Globus pallidus (tissue), 1 donor: ENCODE measurements around the gene ZEB2.

ENCODE experiments used
- DNase-seq: peaks from one replicate; pipeline ENCODE4 v3.0.0-alpha.2; 2015; ENCODE audit warnings: low spot score

The ZEB2 gene

DNA sequence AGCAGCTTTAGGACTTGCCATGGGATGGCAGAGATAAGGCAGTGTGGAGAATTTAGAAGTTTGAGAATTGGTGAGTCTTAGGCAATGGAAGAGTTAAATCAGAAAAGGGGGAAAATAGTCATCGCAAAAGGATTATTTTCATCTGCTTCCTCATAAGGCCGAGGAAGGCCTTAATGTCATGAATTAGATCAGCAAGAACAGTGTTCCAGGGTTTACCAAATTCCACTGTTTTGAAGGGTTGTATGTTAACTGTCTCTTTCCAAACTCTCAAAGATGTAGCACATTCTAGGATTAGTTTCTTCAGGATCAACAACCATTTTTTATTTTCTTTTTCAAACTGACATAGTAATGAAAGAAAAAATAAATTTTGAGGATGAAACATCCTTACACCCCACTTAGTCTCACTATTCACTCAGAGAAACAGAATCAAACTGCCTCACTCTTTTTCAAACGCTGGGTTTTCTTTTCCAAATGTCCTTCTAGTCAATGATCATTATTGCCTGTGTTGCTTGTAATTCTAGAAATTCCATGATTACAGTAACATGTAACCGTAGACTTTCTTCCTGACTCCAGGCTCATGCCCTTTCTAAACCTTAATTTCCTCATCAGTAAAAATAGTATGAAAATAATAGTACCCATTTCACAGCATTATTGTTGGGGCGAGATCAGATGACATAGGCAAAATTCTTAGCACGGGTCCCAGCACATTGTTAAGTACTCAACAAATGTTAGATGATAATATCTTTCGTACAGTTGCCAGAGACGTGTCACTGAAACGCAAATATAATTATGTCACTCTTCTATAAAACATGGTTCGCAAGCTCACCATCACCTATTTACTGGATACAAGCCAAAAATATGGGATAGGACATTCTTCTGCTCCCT, 23.6 kb downstream of the ZEB2 start:
- no peak for DNase-seq

- no peak for DNase-seq
These were observed 24.5 kb downstream of the ZEB2 start for GRCh38 chr2:144495227-144496091.

DNA sequence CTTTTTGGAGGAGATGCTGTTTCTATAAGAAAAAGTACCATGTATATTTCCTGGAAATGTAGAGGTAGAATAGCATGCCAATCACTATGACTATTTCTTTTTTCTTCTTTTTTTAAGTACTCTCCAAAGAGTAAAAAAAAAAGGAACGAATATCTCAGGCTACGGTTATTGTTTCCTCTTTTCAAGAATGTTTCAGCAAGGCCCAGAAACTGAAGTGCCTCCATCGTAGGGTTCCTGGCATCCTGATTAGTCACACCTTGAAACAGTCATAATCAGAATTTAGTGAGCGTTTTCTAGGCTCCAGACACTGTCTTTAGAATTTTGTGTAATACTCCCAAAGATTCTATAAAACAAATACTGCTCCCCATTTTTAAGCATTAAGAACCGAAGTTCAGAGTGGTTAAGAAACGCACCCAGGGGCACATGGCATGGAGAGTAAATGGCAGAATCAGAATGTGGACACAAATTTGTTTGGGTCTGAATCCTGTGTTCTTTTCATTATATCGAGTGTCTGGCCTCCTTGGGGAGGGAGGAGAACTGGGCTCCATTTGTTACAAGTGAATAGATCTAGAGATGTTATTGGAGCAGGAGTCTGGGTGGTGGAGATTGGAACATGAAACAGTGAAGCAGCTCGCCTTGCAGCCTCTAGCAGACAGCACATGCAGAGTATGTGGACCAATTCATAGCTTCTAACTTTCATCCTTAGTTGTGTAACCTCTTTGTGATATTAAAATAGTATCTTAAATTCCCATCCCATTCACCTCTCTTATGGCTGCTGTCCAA, 26.7 kb downstream of the ZEB2 start:
- DNase-seq, result no peak

DNA sequence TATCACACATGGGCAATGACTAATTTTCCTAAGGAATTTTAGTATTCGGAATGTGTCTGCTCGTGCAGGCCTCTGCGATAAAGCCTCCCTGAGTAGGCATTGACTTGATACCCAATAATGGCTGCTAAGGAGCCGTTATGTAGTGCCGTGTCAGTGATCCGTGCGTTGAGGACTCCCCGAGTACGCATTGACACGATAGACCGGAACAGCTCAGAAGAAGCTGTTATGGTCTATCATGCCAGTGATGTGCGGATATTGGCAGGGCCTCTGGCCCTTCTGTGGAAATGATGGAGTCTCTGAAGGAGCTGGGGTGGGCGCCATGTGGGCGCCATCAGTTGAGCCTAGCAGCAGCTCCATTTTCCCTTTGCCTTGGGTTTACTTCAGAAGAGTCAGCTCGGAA, 29.1 kb downstream of the ZEB2 start:
- DNase-seq, result no peak

DNA sequence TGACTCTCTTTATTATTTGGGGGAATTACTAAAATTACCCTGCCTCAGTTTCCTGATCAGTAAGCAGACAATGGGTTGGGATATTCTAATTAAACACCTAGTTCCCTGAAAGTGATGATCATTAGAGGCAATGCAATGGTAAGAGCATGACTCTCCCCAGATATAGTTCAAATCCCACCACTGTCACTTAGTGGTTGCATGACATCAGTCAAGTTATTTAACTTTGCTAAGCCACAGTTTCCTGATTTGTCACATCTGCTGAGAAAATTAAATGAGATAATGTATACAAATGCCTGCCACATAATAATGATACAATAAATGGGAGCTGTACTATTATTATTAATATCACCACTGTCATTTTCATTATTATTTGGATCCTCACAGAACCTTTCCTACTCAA, 29.9 kb downstream of the ZEB2 start:
- DNase-seq, result no peak

DNA sequence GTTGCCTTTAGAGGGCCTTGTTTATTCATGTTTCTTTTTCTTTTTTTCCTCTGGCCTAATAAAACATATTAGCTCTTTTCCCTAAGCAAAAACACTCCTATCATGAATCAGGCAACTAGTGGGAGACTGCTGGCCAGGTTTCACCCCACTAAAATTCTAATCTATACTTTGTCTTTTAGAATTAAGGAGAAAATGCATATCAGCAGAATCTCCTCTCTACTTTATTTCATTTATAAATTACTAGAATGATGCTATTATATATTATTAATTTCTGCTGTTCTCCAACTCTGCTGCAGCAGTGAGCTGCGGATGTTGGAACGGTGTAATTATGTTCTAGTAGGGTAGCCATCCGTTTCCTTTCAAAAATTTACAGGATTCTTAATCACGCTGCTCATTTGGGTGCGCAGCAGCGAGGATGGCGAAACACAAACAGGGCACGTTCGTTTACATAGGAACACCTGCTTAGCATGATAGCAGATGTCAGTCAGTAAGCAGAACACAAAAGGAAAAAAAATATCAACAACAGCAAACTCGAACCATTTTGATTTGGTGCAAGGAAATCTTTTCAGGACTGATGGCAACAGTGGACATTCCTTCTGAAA, 30.5 kb downstream of the ZEB2 start:
- no peak for DNase-seq

GRCh38 chr2:144484201-144484948, 35.5 kb downstream of the ZEB2 start:
- no peak for DNase-seq

- no peak for DNase-seq
These were observed 38.3 kb downstream of the ZEB2 start for GRCh38 chr2:144481666-144482065.

DNA sequence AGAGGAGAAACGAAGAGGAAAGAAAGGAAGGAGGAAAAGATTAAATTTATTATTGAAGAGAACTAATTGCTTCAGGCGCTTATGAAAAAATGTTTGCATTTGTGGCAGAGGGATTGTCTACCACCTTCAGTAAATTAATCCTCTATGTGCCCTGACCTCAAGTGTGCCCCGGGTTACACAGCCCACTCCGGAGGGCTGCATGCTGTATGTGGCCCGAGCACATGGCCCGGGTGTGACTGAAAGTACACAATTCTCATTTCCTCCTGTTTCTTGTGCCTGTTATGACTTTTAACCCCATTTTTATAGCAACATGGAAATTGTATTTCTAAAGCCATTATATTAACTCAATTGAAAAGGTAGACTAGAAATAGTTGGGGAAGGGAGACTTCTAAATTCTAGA, 38.8 kb downstream of the ZEB2 start:
- no peak for DNase-seq

DNA sequence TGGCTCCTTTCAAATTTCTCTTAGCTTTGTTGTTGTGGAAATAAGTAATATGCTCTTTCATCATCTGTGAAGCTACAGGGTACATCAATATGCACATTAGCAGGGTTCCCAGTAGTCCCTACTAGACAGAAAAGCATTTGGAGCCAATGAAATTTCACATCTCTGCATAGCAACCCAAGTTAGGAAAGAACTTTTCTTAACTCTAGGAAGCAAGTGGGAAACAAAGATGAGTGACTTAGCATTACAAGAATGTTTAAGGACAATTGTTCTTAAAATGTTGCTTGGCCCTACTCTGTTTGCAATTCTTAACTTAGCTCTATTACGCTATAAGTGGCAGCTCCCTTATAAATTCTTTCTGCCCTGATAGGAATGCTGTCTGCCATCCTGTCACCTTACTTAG, 39.6 kb downstream of the ZEB2 start:
- no peak for DNase-seq

DNA sequence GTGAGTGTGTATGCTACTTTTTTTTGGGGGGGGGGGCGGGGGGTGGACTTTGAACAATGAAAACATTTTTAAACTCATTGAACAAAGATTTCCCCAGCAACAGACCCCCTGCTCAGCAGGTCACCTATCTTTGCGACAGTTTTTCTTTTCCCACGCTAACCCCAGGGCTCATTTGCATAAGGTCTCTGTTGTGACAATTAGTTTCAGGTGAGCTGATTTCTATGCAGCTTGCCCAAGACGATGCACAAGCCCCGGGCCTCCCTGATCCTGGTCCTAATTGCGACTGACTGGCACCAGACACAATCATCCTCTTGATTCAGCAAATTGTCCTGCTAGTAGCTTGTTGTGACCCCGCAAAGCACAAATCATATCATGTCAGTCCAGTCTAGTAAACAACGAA, 40.3 kb downstream of the ZEB2 start:
- no peak for DNase-seq

- DNase-seq, result no peak
These were observed 40.8 kb downstream of the ZEB2 start for GRCh38 chr2:144479138-144479537.

DNA sequence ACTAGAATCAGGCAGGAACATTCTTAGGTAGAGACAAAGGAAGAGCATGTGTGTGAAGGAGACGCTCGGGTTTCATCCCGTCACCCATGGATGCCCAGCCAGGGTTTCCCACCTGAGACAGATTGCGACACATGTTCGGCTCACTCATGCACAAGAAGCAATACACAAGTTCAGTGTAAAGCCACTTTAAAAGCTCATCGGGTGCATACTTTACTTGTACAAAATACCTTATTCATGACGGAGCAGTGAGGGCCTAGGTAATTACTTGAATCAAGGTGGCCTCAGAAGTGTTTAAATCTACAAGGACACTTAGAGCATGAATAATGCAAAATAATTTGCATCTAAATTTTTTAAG, 42.0 kb downstream of the ZEB2 start:
- DNase-seq, result no peak

DNA sequence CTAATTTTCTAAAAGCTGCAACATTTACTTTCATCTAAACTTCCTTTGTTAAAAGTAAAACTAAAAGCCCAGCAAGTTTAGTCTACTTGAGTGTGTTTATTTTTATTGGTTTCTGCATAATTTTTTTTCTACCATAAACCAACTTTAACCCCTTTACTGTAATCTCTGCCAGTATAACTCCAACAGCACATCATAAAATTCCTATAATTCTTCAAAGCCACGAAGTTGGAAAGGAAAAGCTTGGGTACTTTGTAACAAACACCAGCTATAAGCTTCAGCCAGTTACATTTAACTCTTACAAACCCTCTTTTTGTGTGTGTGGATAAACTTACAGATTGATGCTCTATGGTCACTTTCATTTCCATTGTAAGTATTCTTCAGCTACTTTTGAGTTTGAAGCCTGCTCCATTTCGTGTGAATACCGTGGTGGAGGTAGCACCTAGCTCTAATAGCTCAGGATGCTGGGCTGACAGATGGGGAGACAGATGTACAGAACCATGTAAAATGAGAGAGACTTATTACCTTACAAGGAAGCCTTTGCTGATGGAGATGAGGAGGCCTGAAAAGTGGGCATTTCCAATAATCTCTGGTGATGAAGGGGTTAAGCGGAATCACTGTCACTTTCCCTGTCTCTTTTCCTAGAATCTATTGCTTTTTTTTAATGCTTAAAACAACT, 42.5 kb downstream of the ZEB2 start:
- no peak for DNase-seq

DNA sequence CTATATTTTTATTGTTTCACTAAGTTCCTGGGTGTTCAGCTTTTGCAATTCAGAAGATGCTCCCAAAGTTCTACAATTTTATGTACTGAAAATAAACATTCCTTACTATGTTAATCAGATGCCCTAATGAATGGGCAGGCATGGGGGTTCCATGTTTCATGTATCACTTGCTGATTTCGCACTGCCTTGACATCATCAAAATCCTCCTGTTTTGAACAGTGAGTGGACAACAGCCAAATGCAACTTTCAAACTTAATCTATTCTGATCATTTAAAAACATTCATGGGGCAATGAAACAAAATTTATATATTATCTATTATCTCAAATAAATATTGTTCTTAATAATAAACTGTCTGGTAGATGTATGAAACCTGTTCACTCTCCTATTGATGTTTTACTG, 43.2 kb downstream of the ZEB2 start:
- no peak for DNase-seq

- DNase-seq, result no peak
These were observed 44.2 kb downstream of the ZEB2 start for GRCh38 chr2:144475569-144476275.

DNA sequence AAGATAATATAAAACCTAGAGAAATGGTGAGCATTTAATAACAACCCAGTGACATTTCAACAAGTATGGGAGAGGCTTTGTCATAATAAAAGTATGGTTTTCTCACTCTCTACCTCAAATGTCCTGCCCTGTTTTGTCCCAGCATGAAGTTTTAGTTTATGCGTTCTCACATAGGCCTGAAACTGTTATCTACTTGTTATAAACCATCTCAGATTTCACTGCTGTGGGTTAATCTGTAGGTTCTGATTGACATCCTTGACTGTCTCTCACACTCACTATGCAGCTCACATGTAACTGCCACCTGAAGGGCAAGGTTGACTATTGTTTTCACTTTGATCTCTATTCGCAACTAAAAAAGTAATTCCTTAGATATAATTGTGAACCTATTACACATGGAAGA, 44.9 kb downstream of the ZEB2 start:
- no peak for DNase-seq

DNA sequence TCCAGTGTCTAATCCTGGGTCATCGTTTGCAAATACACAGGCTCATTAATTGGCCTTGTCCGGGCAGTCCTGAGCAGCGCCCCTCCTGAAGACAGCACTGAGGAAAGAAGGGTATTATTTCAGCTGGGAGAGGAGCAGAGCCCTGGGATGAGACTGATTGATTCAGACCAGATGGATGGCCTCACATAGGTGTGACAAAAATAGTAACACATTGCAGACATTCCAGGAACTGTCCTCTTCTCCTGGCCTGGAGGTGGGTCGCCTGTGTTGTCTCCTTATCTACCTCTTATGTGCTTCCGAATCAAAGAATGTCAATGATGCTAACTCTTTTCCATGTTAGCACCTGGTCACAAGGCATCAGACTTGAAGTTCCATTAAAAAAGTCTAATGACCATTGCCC, 45.9 kb downstream of the ZEB2 start:
- DNase-seq, result no peak

DNA sequence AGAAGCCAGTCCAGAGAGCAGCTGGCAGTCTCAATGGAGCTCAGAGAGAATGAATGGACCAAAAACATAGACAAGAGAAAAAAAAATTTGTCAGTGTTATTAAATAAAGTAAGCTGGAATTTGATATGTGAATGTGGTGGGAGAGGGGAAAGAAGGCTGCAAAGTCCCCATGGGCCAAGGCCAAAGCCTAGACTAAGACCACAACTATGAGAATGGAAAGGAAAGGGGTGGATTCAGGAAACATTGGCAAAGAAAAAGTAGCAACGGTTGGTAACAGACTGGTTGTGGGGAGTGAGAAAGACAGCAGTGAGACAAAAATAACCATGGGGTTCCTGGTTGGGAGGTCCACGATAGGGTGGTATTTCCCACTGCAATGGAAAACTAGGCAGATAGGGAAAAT, 47.0 kb downstream of the ZEB2 start:
- no peak for DNase-seq

DNA sequence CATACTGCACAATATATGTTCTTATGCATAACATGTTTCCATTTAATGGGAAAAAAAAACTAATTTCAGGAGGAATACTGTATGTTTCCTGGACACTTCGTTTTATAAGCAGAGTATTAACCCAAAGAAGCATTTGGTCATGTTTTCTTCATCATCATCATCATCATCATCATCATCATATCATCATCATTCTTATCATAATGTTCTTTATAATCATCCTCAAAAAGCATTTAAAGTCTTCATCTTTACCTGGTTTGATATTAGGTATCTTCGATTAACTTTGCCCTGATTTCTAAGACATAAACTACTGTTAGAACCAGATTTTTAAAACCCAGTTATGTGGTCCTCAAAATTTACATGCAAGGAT, 47.9 kb downstream of the ZEB2 start:
- no peak for DNase-seq
